Muscle layer of colon (tissue), 2 donors: ENCODE measurements around the gene SV2B.

Experiments
- H3K27ac ChIP-seq: one replicate; pipeline ENCODE4 v1.7.0; 2013; ENCODE audit warnings: low read depth, mild to moderate bottlenecking, low read length, moderate library complexity
- H3K27me3 ChIP-seq, 2 donors: one replicate each; pipeline ENCODE4 v1.7.0; 2013; ENCODE audit warnings: low read length in 2 of 2, mild to moderate bottlenecking in 2 of 2; ENCODE audit not compliant: insufficient read depth in 2 of 2, control insufficient read depth in 1 of 2
- H3K36me3 ChIP-seq: one replicate; pipeline ENCODE4 v1.7.0; 2013; ENCODE audit warnings: mild to moderate bottlenecking, low read length; ENCODE audit not compliant: insufficient read depth
- H3K4me1 ChIP-seq: one replicate; pipeline ENCODE4 v1.7.0; 2013; ENCODE audit warnings: mild to moderate bottlenecking, low read length; ENCODE audit not compliant: insufficient read depth
- H3K4me3 ChIP-seq, 2 donors: one replicate each; pipeline ENCODE4 v1.7.0; 2013; ENCODE audit warnings: low read length in 2 of 2, low read depth in 1 of 2, mild to moderate bottlenecking in 1 of 2, moderate library complexity in 1 of 2
- H3K9ac ChIP-seq: one replicate; pipeline ENCODE4 v1.7.0; 2013; ENCODE audit warnings: low read length
- H3K9me3 ChIP-seq: one replicate; pipeline ENCODE4 v1.7.0; 2013; ENCODE audit warnings: mild to moderate bottlenecking, low read length
- donor health status: abdominal sarcoma.
- donor health status: Adenocarcinoma of cecum.

The SV2B gene

DNA sequence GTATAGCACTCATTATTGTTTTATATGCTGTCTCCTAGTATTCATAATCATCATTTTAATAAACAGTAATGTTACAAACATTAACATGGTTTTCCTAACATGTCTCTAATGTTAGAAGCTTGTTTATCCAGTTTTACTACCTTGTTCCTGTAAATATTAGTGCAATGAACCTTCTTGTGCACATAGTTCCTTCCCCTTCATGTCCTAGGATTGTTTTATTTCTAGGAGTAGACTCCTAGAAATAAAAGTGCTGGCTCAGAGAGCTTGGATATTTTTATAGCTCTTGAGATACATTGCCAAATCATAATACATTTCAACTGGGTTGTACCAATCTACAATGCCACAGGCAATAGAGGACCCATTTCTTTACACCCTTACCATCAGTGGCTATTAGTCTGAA is 161.3 kb downstream of the SV2B start:
- no peaks in the 10 kb centered on the region for H3K9me3 ChIP-seq
- H3K4me1 ChIP-seq: peaks cover 16% of the 10 kb centered on the region
- no peaks in the 10 kb centered on the region for H3K36me3 ChIP-seq
- no peaks in the 10 kb centered on the region for H3K27me3 ChIP-seq
- H3K9ac ChIP-seq: no peak overlapping the region
- H3K4me3 ChIP-seq: no peak overlapping the region
- no peak overlapping the region for H3K27ac ChIP-seq

DNA sequence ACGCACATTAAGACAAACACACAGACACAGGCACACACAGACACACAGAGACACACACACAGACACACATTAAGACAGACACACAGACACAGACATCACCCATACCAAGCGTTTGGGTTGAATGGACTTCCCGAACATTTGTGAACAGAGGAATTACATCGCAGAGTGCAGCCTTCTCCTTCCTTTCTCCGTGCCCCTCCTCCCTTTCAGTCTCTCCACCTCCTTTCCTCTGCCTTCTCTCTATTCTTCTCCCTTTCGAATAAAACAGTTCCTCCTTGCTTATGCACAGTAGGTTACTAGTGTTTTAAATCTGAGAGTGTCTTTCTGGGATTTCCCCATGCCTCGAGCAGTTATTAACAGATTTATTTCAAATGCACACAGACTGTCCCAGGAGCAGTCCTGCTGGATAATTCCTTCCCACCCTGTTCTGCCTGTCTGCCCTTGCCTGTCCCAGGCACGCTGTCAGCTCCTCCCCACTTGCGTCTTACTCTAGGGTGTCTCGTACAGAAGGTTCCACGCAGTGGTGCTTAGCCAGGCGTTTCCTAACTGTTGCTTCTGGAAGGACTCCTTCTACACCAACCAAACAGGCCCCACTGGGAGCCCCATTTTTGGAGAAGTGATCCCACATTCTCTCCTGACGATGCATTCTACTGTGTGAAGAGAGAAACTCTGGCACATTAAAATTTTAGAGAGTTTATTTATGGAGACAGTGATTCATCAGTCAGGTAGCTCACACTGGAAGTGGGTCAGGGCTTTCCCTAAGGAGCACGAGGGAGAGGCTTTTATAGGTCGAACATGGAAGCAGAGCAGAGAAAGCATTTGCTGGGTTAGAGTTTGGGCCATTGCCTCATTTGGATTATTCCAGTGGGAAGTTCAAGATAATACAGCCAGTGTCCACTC is 163.8 kb downstream of the SV2B start:
- H3K4me1 ChIP-seq: peaks cover 16% of the 10 kb centered on the region
- no peaks in the 10 kb centered on the region for H3K9me3 ChIP-seq
- H3K36me3 ChIP-seq: no peaks in the 10 kb centered on the region
- H3K9ac ChIP-seq: no peak overlapping the region
- H3K27me3 ChIP-seq: no peaks in the 10 kb centered on the region
- peak overlapping the region; percentile 45 for H3K27ac ChIP-seq
- peak overlapping the region in 1 of 2 donors; percentile 4 for H3K4me3 ChIP-seq

DNA sequence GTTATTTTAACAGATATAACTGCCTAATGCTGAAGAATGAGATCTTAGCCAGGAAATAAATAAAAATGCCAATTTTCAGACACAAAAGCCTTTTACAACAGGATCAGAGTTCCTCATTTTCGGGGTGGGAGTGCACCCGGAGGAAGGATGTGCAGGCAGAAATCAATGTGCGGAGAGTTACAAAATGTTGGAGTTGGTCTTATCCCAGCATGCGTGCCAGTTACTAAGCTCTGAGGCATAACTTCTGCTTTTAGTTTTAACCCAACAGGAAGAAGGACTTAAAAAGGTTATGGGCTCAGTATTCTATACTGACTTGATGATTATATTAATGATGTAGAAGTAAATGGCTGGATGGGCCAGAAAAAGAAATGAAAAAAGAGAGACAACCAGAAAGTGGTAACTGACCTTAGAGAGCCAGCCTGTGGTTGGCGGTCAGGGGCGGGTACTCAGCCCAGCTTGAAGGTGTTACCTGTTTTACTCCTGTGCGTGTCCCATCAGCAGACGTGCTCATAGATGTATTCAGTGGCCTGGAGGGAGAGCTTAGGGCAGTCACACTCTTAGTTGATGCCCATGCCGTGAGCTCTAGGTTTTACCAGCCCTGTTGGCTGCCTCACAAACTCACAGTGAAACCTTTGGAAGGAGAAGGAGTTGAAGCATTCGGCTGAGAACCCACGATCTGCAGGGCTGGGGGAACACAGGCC is 164.7 kb downstream of the SV2B start:
- peaks cover 16% of the 10 kb centered on the region for H3K4me1 ChIP-seq
- no peaks in the 10 kb centered on the region for H3K27me3 ChIP-seq
- H3K27ac ChIP-seq: no peak overlapping the region
- H3K9me3 ChIP-seq: no peaks in the 10 kb centered on the region
- H3K4me3 ChIP-seq: peak overlapping the region in 1 of 2 donors; percentile 4
- no peak overlapping the region for H3K9ac ChIP-seq
- no peaks in the 10 kb centered on the region for H3K36me3 ChIP-seq

DNA sequence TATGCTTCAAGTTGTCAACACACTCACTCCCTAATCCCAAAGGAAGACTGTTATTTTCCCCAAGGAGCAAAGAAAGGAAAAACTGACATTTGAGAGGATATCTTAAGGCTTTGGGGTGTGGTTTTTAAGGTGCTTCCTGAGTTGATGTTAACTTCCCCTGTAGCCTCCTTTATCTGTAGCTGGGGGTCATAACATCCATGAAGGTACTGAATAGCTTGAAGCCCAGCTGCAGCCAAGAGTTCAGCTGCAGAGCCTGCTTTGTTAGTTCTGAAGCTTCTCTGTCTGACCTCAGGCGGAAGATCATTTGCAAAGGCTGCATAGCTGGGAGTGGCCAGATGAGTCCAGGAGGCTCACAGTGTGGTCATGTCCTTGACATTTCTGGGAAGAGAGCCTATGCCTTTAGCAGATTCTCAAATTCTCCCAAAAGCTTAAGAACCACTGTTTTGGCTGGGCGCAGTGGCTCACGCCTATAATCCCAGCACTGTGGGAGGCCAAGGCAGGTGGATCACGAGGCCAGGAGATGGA is 165.4 kb downstream of the SV2B start:
- Histone ChIP-seq H3K27ac (no peak overlapping the region), H3K9me3 (no peaks in the 10 kb centered on the region), H3K4me1 (peaks cover 16% of the 10 kb centered on the region), H3K9ac (no peak overlapping the region), H3K4me3 (no peak overlapping the region), H3K36me3 (no peaks in the 10 kb centered on the region), H3K27me3 (no peaks in the 10 kb centered on the region)

DNA sequence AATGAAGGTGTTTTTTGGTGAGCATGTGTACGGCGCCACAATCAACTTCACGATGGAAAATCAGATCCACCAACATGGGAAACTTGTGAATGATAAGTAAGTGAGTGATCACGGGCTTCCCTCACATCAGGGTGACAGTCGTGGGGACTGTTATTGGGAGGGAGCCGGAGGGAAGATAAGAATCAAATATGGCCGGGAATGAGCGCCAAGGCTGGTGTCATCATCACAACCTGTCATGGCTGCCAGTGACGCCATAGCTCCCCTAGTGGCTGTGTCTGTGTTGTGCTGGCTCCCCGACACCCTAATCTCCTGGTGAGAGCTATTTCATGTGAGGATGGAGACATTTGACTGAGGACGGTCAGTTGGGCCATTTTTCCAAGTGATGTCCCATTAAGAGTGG is 168.5 kb downstream of the SV2B start:
- Histone ChIP-seq H3K36me3 (no peaks in the 10 kb centered on the region), H3K4me3 (no peak overlapping the region), H3K9ac (no peak overlapping the region), H3K27ac (no peak overlapping the region), H3K27me3 (no peaks in the 10 kb centered on the region), H3K9me3 (no peaks in the 10 kb centered on the region), H3K4me1 (peaks cover 12% of the 10 kb centered on the region)

DNA sequence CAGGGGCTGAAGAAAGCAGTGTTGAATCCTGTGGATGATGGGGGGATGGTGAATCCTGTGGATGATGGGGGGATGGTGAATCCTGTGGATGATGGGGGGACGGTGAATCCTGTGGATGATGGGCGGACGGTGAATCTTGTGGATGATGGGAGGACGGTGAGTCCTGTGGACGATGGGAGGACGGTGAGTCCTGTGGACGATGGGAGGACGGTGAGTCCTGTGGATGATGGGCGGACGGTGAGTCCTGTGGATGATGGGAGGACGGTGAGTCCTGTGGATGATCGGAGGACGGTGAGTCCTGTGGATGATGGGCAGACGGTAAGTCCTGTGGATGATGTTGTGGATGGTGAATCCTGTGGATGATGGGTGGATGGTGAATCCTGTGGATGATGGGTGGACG is 170.7 kb downstream of the SV2B start:
- H3K36me3 ChIP-seq: no peaks in the 10 kb centered on the region
- no peak overlapping the region for H3K4me3 ChIP-seq
- no peaks in the 10 kb centered on the region for H3K9me3 ChIP-seq
- no peak overlapping the region for H3K27ac ChIP-seq
- H3K9ac ChIP-seq: no peak overlapping the region
- H3K4me1 ChIP-seq: no peaks in the 10 kb centered on the region
- no peaks in the 10 kb centered on the region for H3K27me3 ChIP-seq

DNA sequence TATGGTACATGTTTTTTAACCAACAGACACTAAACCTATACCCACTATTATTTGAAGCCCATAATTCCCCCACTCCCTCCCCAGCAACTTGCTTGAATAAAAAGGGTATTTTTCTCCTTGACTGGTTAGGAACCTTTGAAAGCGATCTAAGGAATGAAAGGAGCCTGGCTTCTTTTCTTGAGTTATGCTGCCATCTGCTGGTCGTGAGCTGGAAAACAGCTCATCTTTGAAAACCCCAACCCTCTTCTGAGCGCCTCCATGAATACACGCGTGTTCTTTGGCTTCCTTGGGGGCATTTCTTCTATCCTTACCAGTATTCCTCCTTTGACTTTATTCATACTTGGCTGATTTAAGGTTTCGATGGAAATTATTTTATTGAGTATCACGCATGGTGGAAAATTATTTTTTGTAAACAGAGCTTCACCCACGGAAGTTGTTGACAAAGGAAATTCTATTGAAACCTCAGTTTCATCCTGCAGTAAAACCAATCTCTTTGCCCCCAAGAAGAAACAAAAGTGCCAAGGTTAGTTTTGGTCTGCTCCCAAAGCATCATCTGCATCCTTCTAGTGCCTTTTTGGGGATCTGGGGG is 171.6 kb downstream of the SV2B start:
- no peaks in the 10 kb centered on the region for H3K9me3 ChIP-seq
- H3K27ac ChIP-seq: no peak overlapping the region
- H3K27me3 ChIP-seq: no peaks in the 10 kb centered on the region
- H3K4me1 ChIP-seq: no peaks in the 10 kb centered on the region
- H3K9ac ChIP-seq: no peak overlapping the region
- no peak overlapping the region for H3K4me3 ChIP-seq
- no peaks in the 10 kb centered on the region for H3K36me3 ChIP-seq

DNA sequence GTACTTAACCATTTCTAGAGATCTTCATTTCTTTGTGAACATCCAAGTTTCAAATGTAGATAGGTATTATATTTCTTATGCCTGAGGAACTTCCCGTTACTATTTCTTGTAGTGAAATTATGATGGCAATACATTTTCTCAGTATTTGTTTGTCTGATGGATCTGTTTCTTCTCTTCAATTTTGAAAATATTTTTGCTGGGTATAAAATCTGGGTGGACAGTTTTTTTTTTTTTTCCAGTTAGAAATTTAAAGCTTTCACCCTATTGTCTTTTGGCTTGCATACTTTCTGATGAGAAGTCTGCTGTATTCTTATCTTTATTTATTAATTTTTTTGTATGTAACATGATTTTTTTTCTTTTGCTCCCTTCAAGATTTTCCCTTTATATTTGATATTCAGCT is 175.8 kb downstream of the SV2B start:
- H3K27ac ChIP-seq: no peak overlapping the region
- no peak overlapping the region for H3K4me3 ChIP-seq
- no peaks in the 10 kb centered on the region for H3K4me1 ChIP-seq
- no peaks in the 10 kb centered on the region for H3K36me3 ChIP-seq
- no peaks in the 10 kb centered on the region for H3K9me3 ChIP-seq
- H3K27me3 ChIP-seq: no peaks in the 10 kb centered on the region
- no peak overlapping the region for H3K9ac ChIP-seq

DNA sequence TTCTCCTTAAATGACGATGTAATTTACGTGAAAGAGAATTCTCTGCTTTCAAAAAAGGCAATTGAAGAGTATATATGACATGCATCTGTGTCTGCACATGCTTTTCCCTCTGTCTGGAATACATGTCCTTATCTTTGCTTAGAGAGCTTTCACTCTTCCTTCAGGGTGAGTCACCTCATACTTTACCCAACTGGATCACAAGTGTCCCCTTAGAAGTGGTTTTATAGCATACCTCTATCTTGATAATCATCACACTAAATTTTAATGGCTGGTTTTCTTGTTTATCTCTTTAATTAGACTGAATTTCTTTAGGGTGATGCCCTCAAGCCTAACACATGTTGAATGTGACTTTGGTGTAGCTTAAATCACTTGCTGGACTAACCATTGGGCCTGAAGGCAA is 178.9 kb downstream of the SV2B start:
- Histone ChIP-seq H3K9me3 (no peaks in the 10 kb centered on the region), H3K9ac (no peak overlapping the region)

DNA sequence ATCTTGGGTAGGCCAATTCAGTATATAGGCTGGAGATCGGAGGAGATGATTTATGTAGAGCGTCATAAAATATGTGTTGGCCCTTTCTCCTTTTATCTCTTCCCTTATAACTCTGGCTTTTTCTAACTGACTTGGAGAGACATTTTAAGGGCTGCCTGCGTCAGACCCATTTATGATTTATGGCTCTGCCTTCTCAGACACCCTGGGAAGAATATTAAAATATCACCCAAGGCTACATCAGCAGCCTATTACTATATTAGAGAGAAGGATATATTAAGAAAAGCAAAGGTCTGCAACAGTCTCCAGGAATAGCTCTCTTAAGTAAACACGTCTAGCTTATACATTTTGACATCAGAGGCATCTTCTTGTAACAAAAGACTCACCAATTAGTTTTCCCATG is 179.4 kb downstream of the SV2B start:
- Histone ChIP-seq H3K36me3 (no peaks in the 10 kb centered on the region), H3K9me3 (no peaks in the 10 kb centered on the region), H3K4me3 (no peak overlapping the region), H3K27me3 (no peaks in the 10 kb centered on the region), H3K4me1 (no peaks in the 10 kb centered on the region), H3K27ac (no peak overlapping the region), H3K9ac (no peak overlapping the region)

More for the DNA sequence above, 178.9 kb downstream of the SV2B start:
- no peak overlapping the region for H3K27ac ChIP-seq
- no peak overlapping the region for H3K4me3 ChIP-seq
- no peaks in the 10 kb centered on the region for H3K27me3 ChIP-seq
- no peaks in the 10 kb centered on the region for H3K4me1 ChIP-seq
- no peaks in the 10 kb centered on the region for H3K36me3 ChIP-seq

DNA sequence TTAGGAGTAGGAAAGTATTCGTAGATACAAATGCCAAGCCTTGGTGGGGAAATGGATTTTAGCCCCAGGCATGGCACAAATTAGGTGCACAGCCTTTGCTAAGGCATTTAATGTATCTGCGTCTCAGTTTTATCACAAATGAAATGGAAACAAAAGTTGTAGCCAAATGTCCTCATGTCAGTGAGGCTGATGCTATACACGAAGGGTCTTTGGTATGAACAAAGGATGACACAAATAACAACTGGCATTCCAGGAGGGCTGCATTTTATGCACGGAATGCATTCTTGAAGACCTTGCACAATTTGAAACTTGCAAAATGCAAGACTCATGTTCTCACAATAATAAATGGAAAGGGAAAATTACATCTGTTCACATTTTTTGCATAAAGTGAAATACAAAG is 181.9 kb downstream of the SV2B start:
- no peaks in the 10 kb centered on the region for H3K4me1 ChIP-seq
- no peaks in the 10 kb centered on the region for H3K36me3 ChIP-seq
- no peak overlapping the region for H3K4me3 ChIP-seq
- H3K27ac ChIP-seq: no peak overlapping the region
- H3K27me3 ChIP-seq: no peaks in the 10 kb centered on the region
- H3K9ac ChIP-seq: no peak overlapping the region
- no peaks in the 10 kb centered on the region for H3K9me3 ChIP-seq
